SK-N-SH (cell line): ENCODE measurements around the gene SP6.

ENCODE experiments used
- RAD21 ChIP-seq: IDR thresholded peaks from 2 replicates; pipeline ENCODE4 v1.6.1; 2012; ENCODE audit warnings: mild to moderate bottlenecking, low read length
- USF1 ChIP-seq: IDR thresholded peaks from 2 replicates; pipeline ENCODE4 v1.4.0; 2012; ENCODE audit warnings: low read depth, borderline replicate concordance

- TF ChIP-seq RAD21 (no peak), USF1 (no peak)
Measured at GRCh38 chr17:47853616-47854015, 2.7 kb upstream of the SP6 start.
